K562 (cell line): ENCODE data around the gene RXFP1. TPM values are rescaled to one million over a fixed set of nuclear protein-coding genes. Genes with fewer than 3 reads are reported as not detected.

Experiments
- ATAC-seq: fragments of 200-7000 bp; cut with Tn5 transposase; 3 replicates; pipeline ENCODE4 v1.9.1; 2020; ENCODE audit warnings: moderate library complexity
- BruUV-seq: library from RNA; stranded (reverse); fragments of 400-500 nt; replicated peaks from 2 replicates; lab custom pipeline; 2021; lab: Mats Ljungman, UMichigan
- CTCF ChIA-PET: fragments of 300-600 bp; formaldehyde crosslinking; extraction: SDS; loops from one replicate; lab custom pipeline; 2021; ENCODE audit warnings: low intra/inter-chr PET ratio; lab: Yijun Ruan, JAX
- POLR2A ChIA-PET: fragments of 300-600, 350-650 bp; sonication (Branson Sonifier 250); formaldehyde crosslinking; extraction: SDS; loops from one replicate; lab custom pipeline; 2021; ENCODE audit warnings: antibody characterized with exemption, inconsistent platforms; lab: Yijun Ruan, JAX
- DNase-seq, 4 experiments: peaks; one replicate each; pipeline versions ENCODE4 v3.0.0 to v3.0.0-alpha.2; 2011 to 2018; ENCODE audit warnings: low spot score in 3 of 4, mixed read lengths in 3 of 4; ENCODE audit errors: extremely low read depth in 1 of 4
- FAIRE-seq: peaks from 2 replicates; lab custom pipeline; 2011; peaks lifted over from hg19 to GRCh38; lab: Jason Lieb, UNC
- H2AFZ ChIP-seq: 2 replicates; pipeline ENCODE4 v1.6.0; 2011; ENCODE audit warnings: low read depth, low read length, control low read depth, inconsistent platforms
- H3K27ac ChIP-seq: fragments of 200-600 bp; 3 replicates; pipeline ENCODE4 v1.8.0; 2011; ENCODE audit warnings: low read depth, mild to moderate bottlenecking, control low read depth, inconsistent platforms, low read length, moderate library complexity, mixed read lengths; ENCODE audit errors: extremely low read depth
- H3K27me3 ChIP-seq, 2 experiments: fragments of 300-600 bp in 1 of 2; 2 replicates in 1 of 2; 3 replicates in 1 of 2; pipeline versions ENCODE4 v1.6.0 to v1.8.0; 2011; ENCODE audit warnings: inconsistent platforms in 2 of 2, low read length in 2 of 2, mild to moderate bottlenecking in 1 of 2, mixed read lengths in 1 of 2, moderate library complexity in 1 of 2; ENCODE audit not compliant: control insufficient read depth in 2 of 2, insufficient read depth in 2 of 2
- H3K36me3 ChIP-seq: fragments of 300-600 bp; 3 replicates; pipeline ENCODE4 v1.8.0; 2011; ENCODE audit warnings: mild to moderate bottlenecking, low read length, inconsistent platforms; ENCODE audit not compliant: control insufficient read depth, insufficient read depth
- H3K4me1 ChIP-seq, 2 experiments: fragments of 200-600 bp in 1 of 2; replicated peaks in 1 of 2; 2 replicates in 1 of 2; 3 replicates in 1 of 2; pipeline versions ENCODE4 v1.5.1 to v1.8.0; 2011; ENCODE audit warnings: inconsistent platforms in 2 of 2, low read length in 2 of 2, mild to moderate bottlenecking in 1 of 2, mixed read lengths in 1 of 2, moderate library complexity in 1 of 2; ENCODE audit not compliant: control insufficient read depth in 2 of 2, insufficient read depth in 2 of 2
- H3K4me2 ChIP-seq: 2 replicates; pipeline ENCODE4 v1.6.1; 2011; ENCODE audit warnings: low read length, control low read depth, inconsistent platforms, mixed read lengths; ENCODE audit not compliant: insufficient read depth
- H3K4me3 ChIP-seq: fragments of 200-600 bp; sonication (generic), shearing (Covaris generic); 2 replicates; pipeline ENCODE4 v1.5.1; 2016; ENCODE audit warnings: control low read depth, inconsistent platforms
- H3K79me2 ChIP-seq: fragments of 200-600 bp; 3 replicates; pipeline ENCODE4 v1.8.0; 2011; ENCODE audit warnings: low read length, inconsistent platforms; ENCODE audit not compliant: control insufficient read depth, insufficient read depth
- H3K9ac ChIP-seq, 2 experiments: 2 replicates each; pipeline versions ENCODE4 v1.6.0 to v1.6.1; 2011; ENCODE audit warnings: low read depth in 2 of 2, low read length in 2 of 2, control low read depth in 1 of 2, inconsistent platforms in 1 of 2, mild to moderate bottlenecking in 1 of 2, mixed read lengths in 1 of 2; ENCODE audit not compliant: insufficient read depth in 1 of 2
- H3K9me1 ChIP-seq: one replicate; pipeline ENCODE4 v1.6.0; 2011; ENCODE audit warnings: inconsistent platforms, mild to moderate bottlenecking, low read length, moderate library complexity; ENCODE audit not compliant: control insufficient read depth, insufficient read depth
- H3K9me3 ChIP-seq: replicated peaks from 2 replicates; pipeline ENCODE4 v1.5.1; 2011; ENCODE audit warnings: low read depth, low read length, inconsistent platforms; ENCODE audit not compliant: control insufficient read depth, insufficient read depth
- H4K20me1 ChIP-seq: replicated peaks from 2 replicates; pipeline ENCODE4 v1.6.1; 2011; ENCODE audit warnings: low read length, inconsistent platforms, mixed read lengths; ENCODE audit not compliant: control insufficient read depth, insufficient read depth
- ATF3 ChIP-seq, 2 experiments: fragments of 450-650 bp in 1 of 2; sonication (generic) in 1 of 2; formaldehyde crosslinking in 1 of 2; IDR thresholded peaks in 1 of 2; conservative IDR thresholded peaks in 1 of 2; 2 replicates each; pipeline versions ENCODE4 v1.6.1 to v1.8.1; 2016 to 2023; ENCODE audit warnings: mild to moderate bottlenecking in 2 of 2, moderate library complexity in 2 of 2, inconsistent platforms in 1 of 2, missing genetic modification reagents in 1 of 2
- CEBPB ChIP-seq: fragments of 450-650 bp; IDR thresholded peaks from 2 replicates; pipeline ENCODE4 v1.6.1; 2016; ENCODE audit warnings: missing genetic modification characterization, missing compliant biosample characterization
- ZNF778 ChIP-seq: fragments of 450-650 bp; formaldehyde crosslinking; IDR thresholded peaks from 2 replicates; pipeline ENCODE4 v1.4.0; 2020; ENCODE audit warnings: mild to moderate bottlenecking, moderate library complexity
- WGBS: fragments of 100-300 bp; shearing (Covaris generic); methylation state at CpG from one replicate; pipeline ENCODE4 v1.1.6; 2016; ENCODE audit warnings: low coverage, mixed read lengths; ENCODE audit not compliant: insufficient coverage; ENCODE audit errors: missing lambda C conversion rate; 5-methylcytosine and 5-hydroxymethylcytosine counted together
- in situ Hi-C: fragments of 300-500 bp; cut with MboI; formaldehyde crosslinking; loops from 4 replicates; pipeline ENCODE4 v1.15.0; 2018; ENCODE audit warnings: inconsistent platforms, mixed read lengths
- intact Hi-C: fragments of 100-400 bp; cut with micrococcal nuclease; formaldehyde crosslinking; loops from 2 replicates; pipeline ENCODE4 v1.14.2; 2022
- polyA plus RNA-seq, 8 experiments: library from polyadenylated mRNA; depleted of rRNA in 4 of 8; stranded (reverse) in 5 of 8; unstranded in 3 of 8; fragments of >200 nt; fragmentation: Nextera tagmentation in 2 of 8; fragmentation: Illumina TruSeq in 1 of 8; extraction: Ambion mirVana in 2 of 8; extraction: Trizol in 1 of 8; gene quantifications; 2 replicates each; pipeline versions ENCODE4 v1.2.1 to v1.2.3, GENCODE V29; 2011 to 2014; ENCODE audit warnings: inconsistent platforms in 1 of 8, missing spikeins in 1 of 8
- total RNA-seq, 7 experiments: library from RNA; depleted of rRNA in 6 of 7; stranded (reverse); fragments of >200 nt in 6 of 7; fragmentation: Illumina TruSeq in 2 of 7; extraction: Trizol in 2 of 7; gene quantifications; 2 replicates each; pipeline versions ENCODE4 v1.2.1 to v1.2.3, GENCODE V29; 2011 to 2021; ENCODE audit warnings: low replicate concordance in 1 of 7

RXFP1 gene
- total and polyA plus RNA-seq, 9 of the 15 experiments (the other 6 are each of a cell fraction or from before 2014, with no cell fraction given), result 0.03 to 0.06 (median 0.04) TPM; not detected in 6

GRCh38 chr4:158530898-158531297, 9.2 kb downstream of the RXFP1 start:
- ATAC-seq, result peak; percentile 28; the same call in 2 of the 3 replicates
- H3K27ac ChIP-seq, result no peak overlapping the region
- no TSS peak for BruUV-seq
- 0 out of 2 replicates have a peak, but pooled peaks have one; percentile 37 for TF ChIP-seq ATF3 (IDR thresholded peaks at IDR 0.05)
- no peak for TF ChIP-seq ATF3 (CRISPR knock-in tag; conservative IDR thresholded peaks at IDR 0.05)
- peak; percentile 41; the same call in 1 of the 2 replicates for TF ChIP-seq CEBPB (tag)
- no peak for TF ChIP-seq ZNF778 (CRISPR knock-in tag)
- intact Hi-C loops, result no loop called here
- H3K27me3 ChIP-seq, result no peaks in the 10 kb centered on the region; a peak in 1 of 5 replicates
- in situ Hi-C loops, result no loop called here
- POLR2A ChIA-PET, result no interaction called here
- CTCF ChIA-PET, result no interaction called here
- H3K4me3 ChIP-seq, result no peak overlapping the region
- H3K4me2 ChIP-seq, result no peak overlapping the region
- H3K79me2 ChIP-seq, result no peaks in the 10 kb centered on the region
- no peaks in the 10 kb centered on the region for H3K36me3 ChIP-seq
- no peaks in the 10 kb centered on the region for H3K9me3 ChIP-seq
- no peak overlapping the region for H3K9ac ChIP-seq
- no peak overlapping the region for H2AFZ ChIP-seq
- no peaks in the 10 kb centered on the region for H3K9me1 ChIP-seq
- no peak for DNase-seq
- H3K4me1 ChIP-seq, result no peaks in the 10 kb centered on the region; a peak in 1 of 5 replicates
- 4% methylated on average over 6 of the region's 6 CpGs for WGBS
- no peak for FAIRE-seq
- H4K20me1 ChIP-seq, result no peaks in the 10 kb centered on the region
